MM.1S (cell line): ENCODE results near the gene RERE.

ENCODE experiments used
- DNase-seq: peaks from one replicate; pipeline ENCODE4 v3.0.0-alpha.2; 2015
- H2AFZ ChIP-seq: fragments of 300-600 bp; sonication (generic); 2 replicates; pipeline ENCODE4 v1.6.0; 2016; ENCODE audit warnings: antibody characterized with exemption, low read length
- H3F3A ChIP-seq: fragments of 300-600 bp; sonication (generic); 2 replicates; pipeline ENCODE4 v1.6.1; 2016; ENCODE audit warnings: mild to moderate bottlenecking, antibody characterized with exemption, low read length, moderate library complexity, mixed read lengths; ENCODE audit not compliant: insufficient read depth
- H3K27ac ChIP-seq: fragments of 300-600 bp; sonication (generic); 2 replicates; pipeline ENCODE4 v1.5.1; 2016; ENCODE audit warnings: mild to moderate bottlenecking, low read length
- H3K27me3 ChIP-seq: fragments of 300-600 bp; sonication (generic); replicated peaks from 2 replicates; pipeline ENCODE4 v1.6.0; 2016; ENCODE audit warnings: low read length; ENCODE audit not compliant: insufficient read depth
- H3K36me3 ChIP-seq: fragments of 300-600 bp; sonication (generic); replicated peaks from 2 replicates; pipeline ENCODE4 v1.6.1; 2016; ENCODE audit warnings: mild to moderate bottlenecking, low read length, mixed read lengths; ENCODE audit not compliant: insufficient read depth
- H3K4me1 ChIP-seq: fragments of 300-600 bp; sonication (generic); 2 replicates; pipeline ENCODE4 v1.6.1; 2016; ENCODE audit warnings: low read length, mixed read lengths
- H3K4me2 ChIP-seq: fragments of 300-600 bp; sonication (generic); 2 replicates; pipeline ENCODE4 v1.6.0; 2016; ENCODE audit warnings: low read depth, low read length
- H3K4me3 ChIP-seq: fragments of 300-600 bp; sonication (generic); 2 replicates; pipeline ENCODE4 v1.5.1; 2016; ENCODE audit warnings: low read length, mixed read lengths
- H3K79me2 ChIP-seq: fragments of 300-600 bp; sonication (generic); 2 replicates; pipeline ENCODE4 v1.6.1; 2016; ENCODE audit warnings: mixed run types, low read length, mixed read lengths
- H3K9ac ChIP-seq: fragments of 300-600 bp; sonication (generic); 2 replicates; pipeline ENCODE4 v1.6.1; 2016; ENCODE audit warnings: low read length, mixed read lengths
- H3K9me2 ChIP-seq: fragments of 300-600 bp; sonication (generic); replicated peaks from 2 replicates; pipeline ENCODE4 v1.6.1; 2016; ENCODE audit warnings: mild to moderate bottlenecking, low read length, mixed read lengths; ENCODE audit not compliant: insufficient read depth
- H3K9me3 ChIP-seq: fragments of 300-600 bp; sonication (generic); replicated peaks from 2 replicates; pipeline ENCODE4 v1.6.1; 2016; ENCODE audit warnings: mild to moderate bottlenecking, low read length, mixed read lengths; ENCODE audit not compliant: insufficient read depth
- H4K20me1 ChIP-seq: fragments of 300-600 bp; sonication (generic); 2 replicates; pipeline ENCODE4 v1.6.1; 2016; ENCODE audit warnings: mild to moderate bottlenecking, low read length, moderate library complexity, mixed read lengths; ENCODE audit not compliant: insufficient read depth
- EZH2 ChIP-seq: fragments of 300-600 bp; sonication (generic); optimal IDR thresholded peaks from 2 replicates; pipeline ENCODE3; 2017; ENCODE audit warnings: low read depth, mild to moderate bottlenecking, antibody characterized with exemption, low read length, mixed read lengths
- EZH2phosphoT487 ChIP-seq: fragments of 300-600 bp; sonication (generic); IDR thresholded peaks from 2 replicates; pipeline ENCODE4 v1.6.1; 2018; ENCODE audit warnings: antibody characterized with exemption, low read length
- TF ChIP-seq, protein P1 (sequence below): fragments of 300-600 bp; sonication (generic); IDR thresholded peaks from 2 replicates; pipeline ENCODE4 v1.5.1; 2016; ENCODE audit warnings: antibody characterized with exemption, low read length, mixed read lengths

RERE gene

DNA sequence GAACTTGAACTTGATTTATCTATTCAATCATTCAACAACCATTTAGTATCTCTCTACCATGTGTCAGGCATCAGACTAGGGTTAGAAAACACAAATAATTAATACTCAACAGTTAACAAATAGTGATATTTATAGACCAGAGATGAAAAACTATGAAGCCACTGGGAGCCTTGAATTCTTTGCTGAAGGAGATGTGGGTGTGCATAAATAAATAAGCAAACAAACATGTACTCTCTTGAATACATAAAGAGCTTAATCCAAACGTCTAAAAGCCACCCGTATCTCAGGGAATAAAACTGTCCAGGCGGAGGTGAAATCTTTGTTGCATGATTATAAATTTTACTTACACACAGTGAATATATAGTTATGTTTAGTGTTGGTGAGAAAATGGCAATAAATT, 333.9 kb downstream of the RERE start:
- H3F3A ChIP-seq, result no peaks in the 10 kb centered on the region
- no peaks in the 10 kb centered on the region for H3K79me2 ChIP-seq
- 0 out of 2 replicates have a peak, but pooled peaks cover 1% of the 10 kb centered on the region for H4K20me1 ChIP-seq
- H3K36me3 ChIP-seq, result no peaks in the 10 kb centered on the region
- no peak overlapping the region for H3K4me2 ChIP-seq
- H3K4me1 ChIP-seq, result no peaks in the 10 kb centered on the region
- no peak for DNase-seq
- H3K4me3 ChIP-seq, result no peak overlapping the region
- no peaks in the 10 kb centered on the region for H3K27me3 ChIP-seq
- TF ChIP-seq EZH2, result no peak
- TF ChIP-seq, protein P1, sequence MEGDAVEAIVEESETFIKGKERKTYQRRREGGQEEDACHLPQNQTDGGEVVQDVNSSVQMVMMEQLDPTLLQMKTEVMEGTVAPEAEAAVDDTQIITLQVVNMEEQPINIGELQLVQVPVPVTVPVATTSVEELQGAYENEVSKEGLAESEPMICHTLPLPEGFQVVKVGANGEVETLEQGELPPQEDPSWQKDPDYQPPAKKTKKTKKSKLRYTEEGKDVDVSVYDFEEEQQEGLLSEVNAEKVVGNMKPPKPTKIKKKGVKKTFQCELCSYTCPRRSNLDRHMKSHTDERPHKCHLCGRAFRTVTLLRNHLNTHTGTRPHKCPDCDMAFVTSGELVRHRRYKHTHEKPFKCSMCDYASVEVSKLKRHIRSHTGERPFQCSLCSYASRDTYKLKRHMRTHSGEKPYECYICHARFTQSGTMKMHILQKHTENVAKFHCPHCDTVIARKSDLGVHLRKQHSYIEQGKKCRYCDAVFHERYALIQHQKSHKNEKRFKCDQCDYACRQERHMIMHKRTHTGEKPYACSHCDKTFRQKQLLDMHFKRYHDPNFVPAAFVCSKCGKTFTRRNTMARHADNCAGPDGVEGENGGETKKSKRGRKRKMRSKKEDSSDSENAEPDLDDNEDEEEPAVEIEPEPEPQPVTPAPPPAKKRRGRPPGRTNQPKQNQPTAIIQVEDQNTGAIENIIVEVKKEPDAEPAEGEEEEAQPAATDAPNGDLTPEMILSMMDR, result no peak
- TF ChIP-seq EZH2phosphoT487, result no peak
- no peak overlapping the region for H3K27ac ChIP-seq
- H3K9ac ChIP-seq, result no peak overlapping the region
- H3K9me2 ChIP-seq, result no peaks in the 10 kb centered on the region
- H2AFZ ChIP-seq, result no peak overlapping the region
- H3K9me3 ChIP-seq, result no peaks in the 10 kb centered on the region

- H3K4me3 ChIP-seq, result no peak overlapping the region
- no peaks in the 10 kb centered on the region for H3K9me2 ChIP-seq
- H4K20me1 ChIP-seq, result peaks cover 8% of the 10 kb centered on the region; the same call in 1 of the 2 replicates
- peaks cover 3% of the 10 kb centered on the region for H3K4me1 ChIP-seq
- H3F3A ChIP-seq, result peaks cover 3% of the 10 kb centered on the region
- no peak overlapping the region for H3K4me2 ChIP-seq
- no peaks in the 10 kb centered on the region for H3K9me3 ChIP-seq
- no peaks in the 10 kb centered on the region for H3K27me3 ChIP-seq
- H2AFZ ChIP-seq, result no peak overlapping the region
- H3K79me2 ChIP-seq, result no peaks in the 10 kb centered on the region
- no peak overlapping the region for H3K27ac ChIP-seq
- H3K9ac ChIP-seq, result no peak overlapping the region
- no peaks in the 10 kb centered on the region for H3K36me3 ChIP-seq
- no peak for TF ChIP-seq EZH2phosphoT487
- TF ChIP-seq, protein P1, result no peak
- no peak for TF ChIP-seq EZH2
- no peak for DNase-seq
These were observed 334.5 kb downstream of the RERE start for GRCh38 chr1:8482979-8483381.

- H3K36me3 ChIP-seq, result no peaks in the 10 kb centered on the region
- H3K4me2 ChIP-seq, result no peak overlapping the region
- no peak overlapping the region for H3K4me3 ChIP-seq
- no peaks in the 10 kb centered on the region for H3K9me2 ChIP-seq
- H3K27me3 ChIP-seq, result no peaks in the 10 kb centered on the region
- no peaks in the 10 kb centered on the region for H3K79me2 ChIP-seq
- no peak overlapping the region for H3K9ac ChIP-seq
- no peak overlapping the region for H2AFZ ChIP-seq
- peaks cover 14% of the 10 kb centered on the region for H4K20me1 ChIP-seq
- H3K27ac ChIP-seq, result no peak overlapping the region
- peaks cover 13% of the 10 kb centered on the region for H3K4me1 ChIP-seq
- TF ChIP-seq EZH2phosphoT487 (no peak), EZH2 (no peak)
- TF ChIP-seq, protein P1, result no peak
- no peak for DNase-seq
- H3F3A ChIP-seq, result peaks cover 13% of the 10 kb centered on the region
- H3K9me3 ChIP-seq, result no peaks in the 10 kb centered on the region
These were observed 335.6 kb downstream of the RERE start for GRCh38 chr1:8481650-8482380.
